Right lobe of liver (tissue), 6 donors: ENCODE data around the gene TRPM5. TPM values are rescaled to one million over a fixed set of nuclear protein-coding genes. Genes with fewer than 3 reads are reported as not detected.

Experiments
- ATAC-seq, 4 donors: fragments of 200-7000 bp; cut with Tn5 transposase; one replicate each; pipeline ENCODE4 v1.9.1; 2020; ENCODE audit warnings: mild to moderate bottlenecking in 4 of 4, moderate library complexity in 4 of 4
- DNase-seq, 3 donors: peaks; one replicate each; pipeline ENCODE4 v3.0.0-alpha.2; 2020
- H3K27ac ChIP-seq, 3 donors: fragments of 200-600 bp; one replicate each; pipeline ENCODE4 v1.8.0; 2022
- H3K27me3 ChIP-seq, 2 donors: fragments of 200-600 bp; one replicate each; pipeline ENCODE4 v1.8.0; 2022
- H3K36me3 ChIP-seq, 4 donors: fragments of 200-600 bp; sonication (generic) in 1 of 4; one replicate each; pipeline versions ENCODE4 v1.5.1 to v1.8.0; 2017 to 2022; ENCODE audit warnings: control low read depth in 1 of 4
- H3K4me1 ChIP-seq, 4 donors: fragments of 200-600 bp; sonication (generic) in 1 of 4; one replicate each; pipeline versions ENCODE4 v1.5.1 to v1.8.0; 2017 to 2022; ENCODE audit warnings: control low read depth in 1 of 4
- H3K4me3 ChIP-seq, 3 donors: fragments of 200-600 bp; one replicate each; pipeline ENCODE4 v1.8.0; 2022
- H3K9me3 ChIP-seq, 4 donors: fragments of 200-600 bp; sonication (generic) in 1 of 4; one replicate each; pipeline versions ENCODE4 v1.5.1 to v1.8.0; 2017 to 2022; ENCODE audit warnings: control low read depth in 1 of 4
- CTCF ChIP-seq, 4 donors: fragments of 200-600 bp in 3 of 4; fragments of 450-650 bp in 1 of 4; IDR thresholded peaks; one replicate each; pipeline versions ENCODE4 v1.5.1 to v1.8.0; 2016 to 2022; ENCODE audit warnings: antibody characterized with exemption in 4 of 4, mild to moderate bottlenecking in 2 of 4
- POLR2A ChIP-seq: fragments of 450-650 bp; IDR thresholded peaks from one replicate; pipeline ENCODE4 v1.6.1; 2017; ENCODE audit warnings: antibody characterized with exemption, mild to moderate bottlenecking
- WGBS: methylation state at CpG from one replicate; pipeline ENCODE4 v1.1.6; 2018; ENCODE audit warnings: low coverage, low lambda C conversion rate; ENCODE audit not compliant: insufficient coverage; ENCODE audit errors: missing lambda C conversion rate; 5-methylcytosine and 5-hydroxymethylcytosine counted together
- intact Hi-C, 2 donors: fragments of 100-400 bp; cut with DNase I; formaldehyde crosslinking; loops; one replicate each; pipeline versions ENCODE4 v1.11.2 to v1.14.1; 2022
- total RNA-seq, 6 experiments: library from RNA; depleted of rRNA in 2 of 6; stranded (reverse); fragments of >200 nt in 2 of 6; fragmentation: NEBNext Ultra II Directional in 3 of 6; extraction: Animal tissue kit (Norgen Biotek cat#: 25700) in 3 of 6; gene quantifications; one replicate each; pipeline versions ENCODE4 v1.1.0 to v1.2.4, GENCODE V29; 2016 to 2023
- donor health status: DM: no; HTN: yes; CAD: no.
- donor health status: DM: no; HTN: no; CAD: no.
- donor health status: DM: no; HTN: no; CAD: no.
- donor health status: DM: no; HTN: yes; CAD: no.
- donor health status: DM: no; HTN: yes; CAD: no.

Gene TRPM5
- total RNA-seq, 6 experiments from 2014 or later, result not detected

GRCh38 chr11:2462543-2462985, 18.2 kb upstream of the TRPM5 start:
- DNase-seq (no peak), ATAC-seq (no peak)
- intact Hi-C loops, result no loop called here
- no peaks in the 10 kb centered on the region for H3K9me3 ChIP-seq
- TF ChIP-seq POLR2A, result no peak
- TF ChIP-seq CTCF (IDR thresholded peaks at IDR 0.05), result no peak
- no peaks in the 10 kb centered on the region for H3K36me3 ChIP-seq
- no peak overlapping the region for H3K27ac ChIP-seq
- H3K4me1 ChIP-seq, result no peaks in the 10 kb centered on the region
- no peak overlapping the region for H3K4me3 ChIP-seq
- WGBS, result 69% methylated on average over 2 of the region's 8 CpGs
- no peaks in the 10 kb centered on the region for H3K27me3 ChIP-seq

- no peaks in the 10 kb centered on the region for H3K27me3 ChIP-seq
- WGBS, result 93% methylated on average over 6 of the region's 14 CpGs
- no peak overlapping the region for H3K27ac ChIP-seq
- ATAC-seq, result no peak
- H3K4me3 ChIP-seq, result no peak overlapping the region
- no peak for DNase-seq
- H3K9me3 ChIP-seq, result no peaks in the 10 kb centered on the region
- H3K4me1 ChIP-seq, result no peaks in the 10 kb centered on the region
- intact Hi-C loops, result no loop called here
- TF ChIP-seq CTCF (IDR thresholded peaks at IDR 0.05), result no peak
- TF ChIP-seq POLR2A, result no peak
- no peaks in the 10 kb centered on the region for H3K36me3 ChIP-seq
Observed at GRCh38 chr11:2461956-2462542, 17.7 kb upstream of the TRPM5 start.

GRCh38 chr11:2461253-2461955, 17.1 kb upstream of the TRPM5 start:
- DNase-seq, result no peak
- no peak overlapping the region for H3K4me3 ChIP-seq
- no peak for TF ChIP-seq CTCF (IDR thresholded peaks at IDR 0.05)
- no peaks in the 10 kb centered on the region for H3K9me3 ChIP-seq
- ATAC-seq, result peak in 3 of 4 donors; percentile 5 to 58 (median 26)
- H3K36me3 ChIP-seq, result no peaks in the 10 kb centered on the region
- intact Hi-C loops, result no loop called here
- H3K4me1 ChIP-seq, result no peaks in the 10 kb centered on the region
- H3K27ac ChIP-seq, result no peak overlapping the region
- 77% methylated on average over 8 of the region's 17 CpGs for WGBS
- no peaks in the 10 kb centered on the region for H3K27me3 ChIP-seq

- Histone ChIP-seq H3K4me1 (no peaks in the 10 kb centered on the region), H3K27me3 (no peaks in the 10 kb centered on the region), H3K4me3 (no peak overlapping the region), H3K27ac (no peak overlapping the region), H3K9me3 (no peaks in the 10 kb centered on the region), H3K36me3 (no peaks in the 10 kb centered on the region)
- WGBS, result 63% methylated on average over 3 of the region's 15 CpGs
- intact Hi-C loops, result no loop called here
- ATAC-seq (no peak), DNase-seq (no peak)
- no peak for TF ChIP-seq POLR2A
- TF ChIP-seq CTCF (IDR thresholded peaks at IDR 0.05), result no peak
Observed at GRCh38 chr11:2460540-2461252, 16.4 kb upstream of the TRPM5 start.
